ENCODE data around the gene PTPDC1.

DNA sequence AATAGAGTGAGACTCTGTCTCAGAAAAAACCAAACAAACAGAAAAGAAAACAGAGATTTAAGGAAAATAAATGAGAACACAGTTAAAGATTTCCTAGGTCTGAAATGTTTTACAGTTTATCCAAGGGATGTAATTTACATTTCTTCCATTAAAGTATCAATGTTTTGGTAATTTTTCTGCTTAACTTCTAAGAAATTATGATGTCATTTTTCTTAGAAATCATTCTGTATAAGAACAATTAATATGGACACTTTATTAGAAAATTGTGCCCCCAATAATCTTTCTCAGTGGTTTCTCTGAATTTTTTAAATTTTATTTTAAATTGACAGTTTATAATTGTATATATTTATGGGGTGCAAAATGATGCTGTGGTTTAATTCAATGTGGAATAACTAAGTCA lies 49.8 kb upstream of the PTPDC1 start:
- no peak for TF ChIP-seq POLR2A (IDR thresholded peaks at IDR 0.05)
- TF ChIP-seq, protein P1, sequence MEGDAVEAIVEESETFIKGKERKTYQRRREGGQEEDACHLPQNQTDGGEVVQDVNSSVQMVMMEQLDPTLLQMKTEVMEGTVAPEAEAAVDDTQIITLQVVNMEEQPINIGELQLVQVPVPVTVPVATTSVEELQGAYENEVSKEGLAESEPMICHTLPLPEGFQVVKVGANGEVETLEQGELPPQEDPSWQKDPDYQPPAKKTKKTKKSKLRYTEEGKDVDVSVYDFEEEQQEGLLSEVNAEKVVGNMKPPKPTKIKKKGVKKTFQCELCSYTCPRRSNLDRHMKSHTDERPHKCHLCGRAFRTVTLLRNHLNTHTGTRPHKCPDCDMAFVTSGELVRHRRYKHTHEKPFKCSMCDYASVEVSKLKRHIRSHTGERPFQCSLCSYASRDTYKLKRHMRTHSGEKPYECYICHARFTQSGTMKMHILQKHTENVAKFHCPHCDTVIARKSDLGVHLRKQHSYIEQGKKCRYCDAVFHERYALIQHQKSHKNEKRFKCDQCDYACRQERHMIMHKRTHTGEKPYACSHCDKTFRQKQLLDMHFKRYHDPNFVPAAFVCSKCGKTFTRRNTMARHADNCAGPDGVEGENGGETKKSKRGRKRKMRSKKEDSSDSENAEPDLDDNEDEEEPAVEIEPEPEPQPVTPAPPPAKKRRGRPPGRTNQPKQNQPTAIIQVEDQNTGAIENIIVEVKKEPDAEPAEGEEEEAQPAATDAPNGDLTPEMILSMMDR (IDR thresholded peaks at IDR 0.05): no peak
